HG02759 (cell line): Measurements from ENCODE around the gene IFT122.
"Not testable (repeated sequence)": the region's sequence is repeated elsewhere in the genome, so short reads cannot be mapped to it uniquely, and the experiment has no call there.

Source experiments
- ATAC-seq: cut with Tn5 transposase; IDR thresholded peaks from one replicate; pipeline ENCODE4 v1.9.1; 2021; ENCODE audit warnings: mild to moderate bottlenecking, moderate library complexity; ENCODE audit not compliant: unreplicated experiment

IFT122 gene

GRCh38 chr3:129515108-129515820 is 75.2 kb downstream of the IFT122 start:
- not testable (repeated sequence) for ATAC-seq

- ATAC-seq, result not testable (repeated sequence)
Measured at GRCh38 chr3:129515821-129516432, 75.9 kb downstream of the IFT122 start.

- no peak for ATAC-seq
Measured at GRCh38 chr3:129517516-129517915, 77.5 kb downstream of the IFT122 start.

GRCh38 chr3:129518038-129518561 is 78.1 kb downstream of the IFT122 start:
- no peak for ATAC-seq

GRCh38 chr3:129518581-129518980 is 78.6 kb downstream of the IFT122 start:
- no peak for ATAC-seq

- ATAC-seq, result no peak
Measured at GRCh38 chr3:129519449-129519848, 79.4 kb downstream of the IFT122 start.

GRCh38 chr3:129519896-129520715 is 80.1 kb downstream of the IFT122 start:
- ATAC-seq, result no peak

GRCh38 chr3:129520960-129521359 is 80.9 kb downstream of the IFT122 start:
- no peak for ATAC-seq

- ATAC-seq, result no peak
Measured at GRCh38 chr3:129521611-129522010, 81.6 kb downstream of the IFT122 start.

GRCh38 chr3:129522953-129523352 is 82.9 kb downstream of the IFT122 start:
- ATAC-seq, result no peak

GRCh38 chr3:129524081-129524480 is 84.1 kb downstream of the IFT122 start:
- ATAC-seq, result no peak

GRCh38 chr3:129525341-129525968 is 85.4 kb downstream of the IFT122 start:
- no peak for ATAC-seq

GRCh38 chr3:129526121-129526900 is 86.3 kb downstream of the IFT122 start:
- peak; percentile 96 for ATAC-seq

GRCh38 chr3:129527262-129527661 is 87.2 kb downstream of the IFT122 start:
- ATAC-seq, result no peak

- no peak for ATAC-seq
Measured at GRCh38 chr3:129528589-129529100, 88.6 kb downstream of the IFT122 start, which contains the start of gene RHO. TSS of gene RHO (plus strand) at chr3:129528639. CDS start at chr3:129528734, 95 bp downstream.

GRCh38 chr3:129529436-129530210 is 89.6 kb downstream of the IFT122 start:
- no peak for ATAC-seq

GRCh38 chr3:129530251-129530791 is 90.3 kb downstream of the IFT122 start:
- ATAC-seq, result no peak

GRCh38 chr3:129530821-129531220 is 90.8 kb downstream of the IFT122 start:
- ATAC-seq, result no peak

GRCh38 chr3:129531699-129532098 is 91.7 kb downstream of the IFT122 start:
- ATAC-seq, result no peak
